MCF 10A (cell line): ENCODE results near the gene POLR2H. TPM values are rescaled to one million over a fixed set of nuclear protein-coding genes. Genes with fewer than 3 reads are reported as not detected.

Source experiments
- BruUV-seq: library from RNA; stranded (reverse); fragments of 400-500 nt; replicated peaks from 2 replicates; lab custom pipeline; 2021; lab: Mats Ljungman, UMichigan
- CTCF ChIA-PET: fragments of 300-600 bp; sonication (Branson Sonifier 250); formaldehyde crosslinking; extraction: SDS; loops from one replicate; lab custom pipeline; 2021; ENCODE audit warnings: antibody characterized with exemption, inconsistent platforms; lab: Yijun Ruan, JAX
- POLR2A ChIA-PET: fragments of 300-600, 350-650 bp; sonication (Branson Sonifier 250); formaldehyde crosslinking; extraction: SDS; loops from one replicate; lab custom pipeline; 2020; ENCODE audit warnings: antibody characterized with exemption, inconsistent platforms; lab: Yijun Ruan, JAX
- DNase-seq: peaks from one replicate; pipeline ENCODE4 v3.0.0-alpha.2; 2018; ENCODE audit not compliant: unreplicated experiment
- H3K27ac Mint-ChIP-seq: one replicate; pipeline ENCODE4 v1.8.0; 2022; ENCODE audit warnings: mild to moderate bottlenecking, low read depth, mixed read lengths; ENCODE audit not compliant: unreplicated experiment
- H3K27me3 Mint-ChIP-seq: one replicate; pipeline ENCODE4 v1.8.0; 2022; ENCODE audit warnings: mixed read lengths; ENCODE audit not compliant: insufficient read depth, unreplicated experiment
- H3K36me3 Mint-ChIP-seq: one replicate; pipeline ENCODE4 v1.8.0; 2022; ENCODE audit warnings: mild to moderate bottlenecking, moderate library complexity, mixed read lengths; ENCODE audit not compliant: insufficient read depth, unreplicated experiment
- H3K4me1 Mint-ChIP-seq: one replicate; pipeline ENCODE4 v1.8.0; 2022; ENCODE audit warnings: mixed read lengths; ENCODE audit not compliant: insufficient read depth, unreplicated experiment
- H3K4me3 Mint-ChIP-seq: one replicate; pipeline ENCODE4 v1.8.0; 2022; ENCODE audit warnings: mild to moderate bottlenecking, moderate library complexity, mixed read lengths; ENCODE audit not compliant: unreplicated experiment
- H3K9me3 Mint-ChIP-seq: one replicate; pipeline ENCODE4 v1.8.0; 2022; ENCODE audit warnings: mixed read lengths; ENCODE audit not compliant: unreplicated experiment
- intact Hi-C: fragments of 100-400 bp; cut with micrococcal nuclease; formaldehyde crosslinking; loops from 2 replicates; pipeline ENCODE4 v1.14.1; 2022
- total RNA-seq: library from RNA; stranded (reverse); gene quantifications from 2 replicates; pipeline ENCODE4 v1.2.3, GENCODE V29; 2022
- TF ChIP-seq, protein P1 (sequence below): fragments of 200-600 bp; IDR thresholded peaks from one replicate; pipeline ENCODE4 v1.8.0; 2022; ENCODE audit warnings: antibody characterized with exemption, mild to moderate bottlenecking; ENCODE audit not compliant: unreplicated experiment

Gene POLR2H
- total RNA-seq, 1 experiment from 2014 or later = 91.5 TPM

DNA sequence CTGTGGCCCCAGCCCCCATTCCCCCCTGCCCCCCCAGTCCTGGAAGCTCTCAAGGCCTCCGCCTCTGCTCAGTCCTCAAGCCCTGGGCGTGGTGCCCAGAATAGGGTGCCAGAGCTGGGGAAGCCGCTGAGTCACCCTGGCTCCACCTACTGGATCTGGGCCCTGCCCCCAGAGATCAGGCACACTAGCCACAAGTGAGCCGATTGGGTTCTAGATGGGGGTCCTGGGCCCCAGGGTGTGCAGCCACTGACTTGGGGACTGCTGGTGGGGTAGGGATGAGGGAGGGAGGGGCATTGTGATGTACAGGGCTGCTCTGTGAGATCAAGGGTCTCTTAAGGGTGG, 41.4 kb upstream of the POLR2H start:
- intact Hi-C loops = loop anchor here (2.0 kb wide), 1 partner anchor 15 kb away; no protein-coding TSS in a partner anchor
- TF ChIP-seq, protein P1, sequence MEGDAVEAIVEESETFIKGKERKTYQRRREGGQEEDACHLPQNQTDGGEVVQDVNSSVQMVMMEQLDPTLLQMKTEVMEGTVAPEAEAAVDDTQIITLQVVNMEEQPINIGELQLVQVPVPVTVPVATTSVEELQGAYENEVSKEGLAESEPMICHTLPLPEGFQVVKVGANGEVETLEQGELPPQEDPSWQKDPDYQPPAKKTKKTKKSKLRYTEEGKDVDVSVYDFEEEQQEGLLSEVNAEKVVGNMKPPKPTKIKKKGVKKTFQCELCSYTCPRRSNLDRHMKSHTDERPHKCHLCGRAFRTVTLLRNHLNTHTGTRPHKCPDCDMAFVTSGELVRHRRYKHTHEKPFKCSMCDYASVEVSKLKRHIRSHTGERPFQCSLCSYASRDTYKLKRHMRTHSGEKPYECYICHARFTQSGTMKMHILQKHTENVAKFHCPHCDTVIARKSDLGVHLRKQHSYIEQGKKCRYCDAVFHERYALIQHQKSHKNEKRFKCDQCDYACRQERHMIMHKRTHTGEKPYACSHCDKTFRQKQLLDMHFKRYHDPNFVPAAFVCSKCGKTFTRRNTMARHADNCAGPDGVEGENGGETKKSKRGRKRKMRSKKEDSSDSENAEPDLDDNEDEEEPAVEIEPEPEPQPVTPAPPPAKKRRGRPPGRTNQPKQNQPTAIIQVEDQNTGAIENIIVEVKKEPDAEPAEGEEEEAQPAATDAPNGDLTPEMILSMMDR = no peak
- H3K27ac Mint-ChIP-seq = peak overlapping the region; percentile 62
- peaks cover 39% of the 10 kb centered on the region for H3K4me1 Mint-ChIP-seq
- POLR2A ChIA-PET = interaction anchor here (0.6 to 2.9 kb wide), 10 partner anchors 10 to 640 kb away, joined by 3 to 18 read pairs (median 4); partner anchors contain the start of genes CLCN2, PARL, POLR2H and PSMD2
- CTCF ChIA-PET = no interaction called here
- no peaks in the 10 kb centered on the region for H3K9me3 Mint-ChIP-seq
- peaks cover 89% of the 10 kb centered on the region for H3K36me3 Mint-ChIP-seq
- DNase-seq = peak; percentile 99
- H3K27me3 Mint-ChIP-seq = no peaks in the 10 kb centered on the region
- no TSS peak for BruUV-seq
- peak overlapping the region; percentile 66 for H3K4me3 Mint-ChIP-seq

GRCh38 chr3:184321666-184322065, 39.8 kb upstream of the POLR2H start:
- Mint-ChIP-seq H3K27ac (peak overlapping the region; percentile 71), H3K36me3 (peaks cover 96% of the 10 kb centered on the region), H3K27me3 (no peaks in the 10 kb centered on the region), H3K4me3 (no peak overlapping the region), H3K4me1 (peaks cover 33% of the 10 kb centered on the region), H3K9me3 (no peaks in the 10 kb centered on the region)
- no TSS peak for BruUV-seq
- intact Hi-C loops = loop anchor here (2.0 kb wide), 1 partner anchor 13 kb away; no protein-coding TSS in a partner anchor
- TF ChIP-seq, protein P1 = no peak
- DNase-seq = no peak
- POLR2A ChIA-PET = no interaction called here
- CTCF ChIA-PET = interaction anchor here (0.6 to 1.1 kb wide), 2 partner anchors 32 to 116 kb away, joined by 3 to 5 read pairs; no protein-coding TSS in a partner anchor

- intact Hi-C loops = no loop called here
- CTCF ChIA-PET = no interaction called here
- Mint-ChIP-seq H3K4me1 (peaks cover 26% of the 10 kb centered on the region), H3K27ac (no peak overlapping the region), H3K9me3 (no peaks in the 10 kb centered on the region), H3K4me3 (no peak overlapping the region), H3K27me3 (no peaks in the 10 kb centered on the region), H3K36me3 (peaks cover 96% of the 10 kb centered on the region)
- TSS peak; percentile 28 for BruUV-seq
- POLR2A ChIA-PET = interaction anchor here (0.6 kb wide), 1 partner anchor 1224 kb away, joined by 3 read pairs; no protein-coding TSS in a partner anchor
- TF ChIP-seq, protein P1 = no peak
- DNase-seq = no peak
Observed at GRCh38 chr3:184322731-184323487, 38.6 kb upstream of the POLR2H start.

DNA sequence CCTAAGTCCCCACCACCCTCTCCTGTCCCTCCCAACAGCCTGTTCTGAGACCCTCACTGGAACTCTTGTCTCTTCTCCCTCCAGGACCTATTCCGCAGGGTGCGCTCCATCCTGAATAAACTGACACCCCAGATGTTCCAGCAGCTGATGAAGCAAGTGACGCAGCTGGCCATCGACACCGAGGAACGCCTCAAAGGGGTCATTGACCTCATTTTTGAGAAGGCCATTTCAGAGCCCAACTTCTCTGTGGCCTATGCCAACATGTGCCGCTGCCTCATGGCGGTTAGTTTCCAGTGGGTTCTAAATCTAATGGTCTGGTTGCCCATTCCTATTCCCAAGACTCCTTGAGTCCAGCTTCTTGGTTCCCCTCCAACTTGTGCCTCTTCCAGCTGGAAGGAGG, 37.8 kb upstream of the POLR2H start:
- H3K4me1 Mint-ChIP-seq = peaks cover 27% of the 10 kb centered on the region
- intact Hi-C loops = no loop called here
- CTCF ChIA-PET = interaction anchor here (1.0 kb wide), 1 partner anchor 35 kb away, joined by 3 read pairs; no protein-coding TSS in a partner anchor
- H3K27ac Mint-ChIP-seq = no peak overlapping the region
- H3K36me3 Mint-ChIP-seq = peaks cover 99% of the 10 kb centered on the region
- H3K4me3 Mint-ChIP-seq = no peak overlapping the region
- no TSS peak for BruUV-seq
- POLR2A ChIA-PET = no interaction called here
- no peak for DNase-seq
- no peaks in the 10 kb centered on the region for H3K9me3 Mint-ChIP-seq
- TF ChIP-seq, protein P1 = no peak
- H3K27me3 Mint-ChIP-seq = no peaks in the 10 kb centered on the region
